ENCODE data around the gene NCOA5. TPM values are rescaled to one million over a fixed set of nuclear protein-coding genes. Genes with fewer than 3 reads are reported as not detected.

Gene NCOA5
- total and polyA plus RNA-seq, 10 of the 15 experiments (the other 5 are each of a cell fraction or from before 2014, with no cell fraction given) = 7.7 to 38.1 (median 30.1) TPM

DNA sequence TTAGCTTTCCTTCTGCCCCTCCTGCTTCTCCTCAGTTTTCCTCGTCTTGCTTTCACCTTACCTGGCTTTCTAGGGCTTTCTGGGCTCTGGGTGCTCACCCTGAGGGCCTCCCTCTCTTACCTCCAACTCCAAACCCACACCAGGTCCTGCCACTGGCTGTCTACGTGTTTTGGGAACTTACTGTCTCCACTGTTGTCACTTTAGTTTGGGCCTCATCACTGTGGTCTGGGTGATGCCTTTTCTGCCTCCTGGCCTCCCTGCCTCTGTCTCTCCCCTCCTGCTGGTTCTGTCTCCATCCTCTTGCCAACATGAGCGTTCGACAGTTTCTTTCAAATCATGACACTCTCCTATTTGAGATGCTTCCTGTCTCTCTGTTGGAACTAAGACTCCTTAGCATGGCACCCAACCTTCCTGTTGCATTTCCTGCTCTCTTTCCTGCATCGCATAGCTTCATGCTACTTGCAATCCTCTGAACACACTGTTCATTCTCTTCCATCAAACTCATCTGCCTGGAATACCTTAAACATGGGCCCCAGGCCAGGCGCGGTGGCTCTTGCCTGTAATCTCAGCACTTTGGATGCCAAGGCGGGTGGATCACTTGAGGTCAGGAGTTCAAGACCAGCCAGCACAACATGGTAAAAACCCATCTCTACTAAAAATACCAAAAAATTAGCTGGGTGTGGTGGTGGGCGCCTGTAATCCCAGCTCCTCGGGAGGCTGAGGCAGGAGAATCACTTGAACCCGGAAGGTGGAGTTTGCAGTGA lies 33.9 kb upstream of the NCOA5 start:
- POLR2A ChIA-PET = no interaction called here
- no TSS peak for BruUV-seq (replicated peaks)
- Histone ChIP-seq H3K27me3 (replicated peaks in 1 of 2; ENCODE audit: control insufficient read depth in 2 of 2, insufficient read depth in 2 of 2, low read length in 1 of 2) (no peaks in the 10 kb centered on the region), H4K20me1 (ENCODE audit: control insufficient read depth, insufficient read depth) (peaks cover 9% of the 10 kb centered on the region), H3K36me3 (ENCODE audit: control insufficient read depth in 2 of 2, insufficient read depth in 2 of 2, low read length in 1 of 2) (peaks cover 27 to 38% of the 10 kb centered on the region in 2 experiments), H3K4me3 (no peak overlapping the region), H2AFZ (ENCODE audit: control insufficient read depth, low read depth, low read length) (no peak overlapping the region), H3K27ac (ENCODE audit: control insufficient read depth, insufficient read depth) (no peak overlapping the region), H3K4me2 (ENCODE audit: control insufficient read depth, insufficient read depth) (no peak overlapping the region), H3K4me1 (ENCODE audit: control insufficient read depth, insufficient read depth, low read length) (peaks cover 4% of the 10 kb centered on the region), H3K9ac (ENCODE audit: control insufficient read depth, insufficient read depth, low read length) (no peak overlapping the region), H3K79me2 (ENCODE audit: control insufficient read depth, insufficient read depth, low read length) (peaks cover 50% of the 10 kb centered on the region), H3K9me3 (replicated peaks; ENCODE audit: control insufficient read depth, insufficient read depth, low read length) (no peaks in the 10 kb centered on the region)
- TF ChIP-seq POLR2AphosphoS5 (IDR thresholded peaks at IDR 0.05; ENCODE audit: low read length) = peak; percentile 15; the same call in 1 of the 2 replicates
- TF ChIP-seq TCF7 (IDR thresholded peaks at IDR 0.05; ENCODE audit: borderline replicate concordance) = no peak
- TF ChIP-seq SUZ12 (IDR thresholded peaks at IDR 0.05; ENCODE audit: unreplicated experiment) = no peak
- SMC1A ChIA-PET (ENCODE audit: uncharacterized antibody, unreplicated experiment) = no interaction called here
- WGBS (ENCODE audit: insufficient coverage, insufficient replicate concordance, low lambda C conversion rate, missing lambda C conversion rate) = 91% methylated on average over 11 of the region's 11 CpGs
- in situ Hi-C loops (cut with MboI) = no loop called here
- ATAC-seq (no peak), FAIRE-seq (no peak), DNase-seq (ENCODE audit: low read depth, low spot score) (no peak)
- CTCF ChIA-PET = interaction anchor here (1.0 kb wide), 1 partner anchor 35 kb away, joined by 3 read pairs; no protein-coding TSS in a partner anchor
- RAD21 ChIA-PET (ENCODE audit: unreplicated experiment) = no interaction called here
- intact Hi-C loops (cut with micrococcal nuclease; ENCODE audit: unreplicated experiment) = no loop called here

DNA sequence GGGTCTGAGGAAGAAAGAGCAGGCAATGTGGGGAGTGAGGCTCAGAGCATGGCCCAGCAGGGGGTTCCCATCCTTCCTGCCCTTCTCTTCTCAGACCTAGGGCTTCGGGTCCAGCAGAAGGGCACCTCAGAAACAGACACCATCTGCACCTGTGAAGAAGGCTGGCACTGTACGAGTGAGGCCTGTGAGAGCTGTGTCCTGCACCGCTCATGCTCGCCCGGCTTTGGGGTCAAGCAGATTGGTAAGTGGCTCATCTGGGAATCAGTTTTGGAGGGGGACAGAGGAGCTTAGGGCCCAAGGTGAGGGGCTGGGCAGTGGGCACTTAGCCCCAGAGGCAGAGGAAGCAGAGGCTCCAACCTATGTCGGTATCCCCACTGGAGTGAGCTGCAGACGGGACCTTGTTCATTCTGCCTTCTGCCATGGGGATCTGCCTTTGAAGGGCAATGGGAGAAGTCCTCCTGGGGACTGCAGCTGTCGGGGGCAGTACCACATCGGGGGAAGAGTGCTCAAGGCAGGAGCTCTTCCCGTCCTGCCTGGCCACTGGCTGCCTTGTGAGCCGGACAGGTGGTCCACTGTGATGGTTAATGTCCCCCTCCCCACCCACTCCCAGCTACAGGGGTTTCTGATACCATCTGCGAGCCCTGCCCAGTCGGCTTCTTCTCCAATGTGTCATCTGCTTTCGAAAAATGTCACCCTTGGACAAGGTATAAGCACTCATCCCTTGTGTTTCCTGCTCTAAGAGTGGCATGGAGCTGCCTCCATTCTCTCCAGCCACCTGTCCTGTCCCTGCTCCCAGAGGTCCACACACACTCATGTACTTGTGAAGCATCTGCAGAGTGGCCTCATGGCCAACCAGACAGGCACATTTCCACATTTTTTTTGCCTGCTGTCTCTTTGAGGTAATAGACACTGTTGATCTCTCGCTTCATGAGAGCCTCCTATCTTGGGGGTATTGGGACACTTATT lies 33.0 kb upstream of the NCOA5 start:
- FAIRE-seq (no peak), DNase-seq (ENCODE audit: low read depth, low spot score) (no peak), ATAC-seq (no peak)
- H3K9me3 ChIP-seq (replicated peaks; ENCODE audit: control insufficient read depth, insufficient read depth, low read length) = no peaks in the 10 kb centered on the region
- WGBS (ENCODE audit: insufficient coverage, insufficient replicate concordance, low lambda C conversion rate, missing lambda C conversion rate) = 87% methylated on average over 15 of the region's 15 CpGs
- no peak overlapping the region for H2AFZ ChIP-seq (ENCODE audit: control insufficient read depth, low read depth, low read length)
- SMC1A ChIA-PET (ENCODE audit: uncharacterized antibody, unreplicated experiment) = no interaction called here
- H3K4me3 ChIP-seq = peak overlapping the region; percentile 96; the same call in 1 of the 2 replicates
- intact Hi-C loops (cut with micrococcal nuclease; ENCODE audit: unreplicated experiment) (no loop called here), in situ Hi-C loops (cut with MboI) (no loop called here)
- TF ChIP-seq POLR2AphosphoS2 (IDR thresholded peaks at IDR 0.05; ENCODE audit: low read depth, low read length) = 0 out of 2 replicates have a peak, but pooled peaks have one; percentile 45
- no peak for TF ChIP-seq SP1 (IDR thresholded peaks at IDR 0.05; ENCODE audit: low read depth, low read length)
- TF ChIP-seq POLR2AphosphoS5 (IDR thresholded peaks at IDR 0.05; ENCODE audit: low read length) = 0 out of 2 replicates have a peak, but pooled peaks have one; percentile 26
- CTCF ChIA-PET = interaction anchor here (1.0 kb wide), 1 partner anchor 34 kb away, joined by 3 read pairs; no protein-coding TSS in a partner anchor
- POLR2A ChIA-PET = no interaction called here
- no peak overlapping the region for H3K9ac ChIP-seq (ENCODE audit: control insufficient read depth, insufficient read depth, low read length)
- H3K79me2 ChIP-seq (ENCODE audit: control insufficient read depth, insufficient read depth, low read length) = peaks cover 58% of the 10 kb centered on the region
- H3K4me1 ChIP-seq (ENCODE audit: control insufficient read depth, insufficient read depth, low read length) = peaks cover 3% of the 10 kb centered on the region
- peaks cover 9% of the 10 kb centered on the region for H4K20me1 ChIP-seq (ENCODE audit: control insufficient read depth, insufficient read depth)
- no TSS peak for BruUV-seq (replicated peaks)
- no peak overlapping the region for H3K4me2 ChIP-seq (ENCODE audit: control insufficient read depth, insufficient read depth)
- H3K27ac ChIP-seq (ENCODE audit: control insufficient read depth, insufficient read depth) = no peak overlapping the region
- peaks cover 25 to 38% of the 10 kb centered on the region in 2 experiments for H3K36me3 ChIP-seq (ENCODE audit: control insufficient read depth in 2 of 2, insufficient read depth in 2 of 2, low read length in 1 of 2)
- RAD21 ChIA-PET (ENCODE audit: unreplicated experiment) = no interaction called here
- no peaks in the 10 kb centered on the region for H3K27me3 ChIP-seq (replicated peaks in 1 of 2; ENCODE audit: control insufficient read depth in 2 of 2, insufficient read depth in 2 of 2, low read length in 1 of 2)

Data from GM12878 (cell line).